ENCODE measurements around the gene PDZD2. TPM values are rescaled to one million over a fixed set of nuclear protein-coding genes. Genes with fewer than 3 reads are reported as not detected.

Gene PDZD2
- total RNA-seq, 2 donors from 2014 or later = 6.6 to 14.6 TPM

DNA sequence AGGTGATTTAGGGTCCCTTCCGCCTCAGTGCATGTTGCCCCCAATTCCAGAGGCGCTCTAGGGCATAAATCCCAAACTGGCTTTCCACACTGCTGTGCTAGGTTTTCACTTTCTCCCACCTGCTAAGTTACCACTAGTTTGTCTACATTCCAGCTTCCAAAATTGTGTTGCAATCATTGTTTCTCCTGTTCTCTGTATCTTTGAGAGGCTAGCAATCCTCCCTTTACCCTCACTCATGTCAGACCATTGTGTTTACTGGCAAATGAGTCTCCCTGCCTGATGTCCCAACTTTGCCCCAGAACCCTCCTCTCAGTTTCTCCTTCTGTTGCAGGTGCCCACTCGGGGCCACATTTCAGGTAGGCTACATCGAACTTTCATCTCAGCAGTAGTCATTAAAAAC, 221.3 kb downstream of the PDZD2 start:
- Mint-ChIP-seq H3K27ac (no peak overlapping the region), H3K27me3 (ENCODE audit: insufficient read depth) (peaks cover 8% of the 10 kb centered on the region), H3K9me3 (peaks cover 28% of the 10 kb centered on the region), H3K4me3 (no peak overlapping the region), H3K36me3 (ENCODE audit: low read depth) (peaks cover 35% of the 10 kb centered on the region), H3K4me1 (peaks cover 22% of the 10 kb centered on the region)
- Histone ChIP-seq H3K4me1 (ENCODE audit: control insufficient read depth, insufficient read depth, low read length) (no peaks in the 10 kb centered on the region), H3K27me3 (ENCODE audit: control insufficient read depth, insufficient read depth, low read length, poor library complexity, severe bottlenecking) (no peaks in the 10 kb centered on the region), H3K36me3 (ENCODE audit: control insufficient read depth, insufficient read depth, low read length) (peaks cover 4% of the 10 kb centered on the region), H3K4me3 (ENCODE audit: low read length) (peak overlapping the region; percentile 35), H3K27ac (ENCODE audit: low read depth, low read length) (no peak overlapping the region), H3K9me3 (ENCODE audit: control insufficient read depth, low read length) (peaks cover 28% of the 10 kb centered on the region), H3K9ac (ENCODE audit: extremely low read depth, low read length, poor library complexity, severe bottlenecking) (no peak overlapping the region)
- no peak for DNase-seq
- TF ChIP-seq, protein P1, sequence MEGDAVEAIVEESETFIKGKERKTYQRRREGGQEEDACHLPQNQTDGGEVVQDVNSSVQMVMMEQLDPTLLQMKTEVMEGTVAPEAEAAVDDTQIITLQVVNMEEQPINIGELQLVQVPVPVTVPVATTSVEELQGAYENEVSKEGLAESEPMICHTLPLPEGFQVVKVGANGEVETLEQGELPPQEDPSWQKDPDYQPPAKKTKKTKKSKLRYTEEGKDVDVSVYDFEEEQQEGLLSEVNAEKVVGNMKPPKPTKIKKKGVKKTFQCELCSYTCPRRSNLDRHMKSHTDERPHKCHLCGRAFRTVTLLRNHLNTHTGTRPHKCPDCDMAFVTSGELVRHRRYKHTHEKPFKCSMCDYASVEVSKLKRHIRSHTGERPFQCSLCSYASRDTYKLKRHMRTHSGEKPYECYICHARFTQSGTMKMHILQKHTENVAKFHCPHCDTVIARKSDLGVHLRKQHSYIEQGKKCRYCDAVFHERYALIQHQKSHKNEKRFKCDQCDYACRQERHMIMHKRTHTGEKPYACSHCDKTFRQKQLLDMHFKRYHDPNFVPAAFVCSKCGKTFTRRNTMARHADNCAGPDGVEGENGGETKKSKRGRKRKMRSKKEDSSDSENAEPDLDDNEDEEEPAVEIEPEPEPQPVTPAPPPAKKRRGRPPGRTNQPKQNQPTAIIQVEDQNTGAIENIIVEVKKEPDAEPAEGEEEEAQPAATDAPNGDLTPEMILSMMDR (conservative IDR thresholded peaks at IDR 0.05) = no peak
- 93 to 97% methylated on average over 3 to 4 of the region's 4 CpGs for WGBS, 2 experiments (ENCODE audit: insufficient coverage in 1 of 2, insufficient read length in 1 of 2)

DNA sequence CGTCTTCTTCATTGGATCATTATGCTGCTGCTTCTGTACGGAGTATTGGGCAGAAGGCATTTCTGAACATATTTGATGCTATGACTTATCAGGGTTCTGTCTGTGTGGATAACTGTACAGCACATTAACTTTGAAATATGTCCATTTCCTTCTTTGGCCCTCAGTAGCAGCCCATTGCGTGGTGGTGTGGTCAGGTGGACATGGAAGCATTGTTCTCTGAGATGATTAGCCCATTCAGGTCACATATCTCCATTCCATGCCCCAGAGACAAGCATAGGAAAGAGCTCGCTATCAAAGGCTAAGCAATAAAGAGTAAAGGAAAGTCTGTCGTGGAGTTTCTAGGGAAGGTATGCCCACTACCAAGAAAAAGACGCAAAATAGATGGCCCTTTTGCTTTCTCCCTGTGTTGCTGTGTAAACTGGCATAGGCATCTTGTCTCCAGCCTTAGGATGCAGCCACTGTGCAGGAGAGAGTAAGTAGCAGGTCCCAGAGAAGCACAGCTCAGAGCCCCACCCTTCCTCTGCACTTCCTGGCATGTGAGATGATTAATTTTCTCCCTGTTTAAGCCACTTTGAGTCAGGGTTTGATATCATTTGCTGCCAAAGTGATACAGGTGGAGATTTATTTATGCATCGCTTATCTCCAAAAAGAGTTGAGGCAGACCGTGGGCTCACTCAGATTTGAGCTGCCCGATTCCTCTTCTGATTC, 221.9 kb downstream of the PDZD2 start:
- Histone ChIP-seq H3K9me3 (ENCODE audit: control insufficient read depth, low read length) (peaks cover 28% of the 10 kb centered on the region), H3K4me1 (ENCODE audit: control insufficient read depth, insufficient read depth, low read length) (no peaks in the 10 kb centered on the region), H3K4me3 (ENCODE audit: low read length) (no peak overlapping the region), H3K27ac (ENCODE audit: low read depth, low read length) (no peak overlapping the region), H3K27me3 (ENCODE audit: control insufficient read depth, insufficient read depth, low read length, poor library complexity, severe bottlenecking) (no peaks in the 10 kb centered on the region), H3K36me3 (ENCODE audit: control insufficient read depth, insufficient read depth, low read length) (peaks cover 4% of the 10 kb centered on the region), H3K9ac (ENCODE audit: extremely low read depth, low read length, poor library complexity, severe bottlenecking) (no peak overlapping the region)
- Mint-ChIP-seq H3K27ac (no peak overlapping the region), H3K4me3 (no peak overlapping the region), H3K4me1 (peaks cover 17% of the 10 kb centered on the region), H3K27me3 (ENCODE audit: insufficient read depth) (peaks cover 8% of the 10 kb centered on the region), H3K9me3 (peaks cover 28% of the 10 kb centered on the region), H3K36me3 (ENCODE audit: low read depth) (peaks cover 35% of the 10 kb centered on the region)
- DNase-seq = peak; percentile 34
- TF ChIP-seq, protein P1 (conservative IDR thresholded peaks at IDR 0.05) = no peak
- WGBS, 2 experiments (ENCODE audit: insufficient coverage in 1 of 2, insufficient read length in 1 of 2) = 89 to 93% methylated on average over 5 to 9 of the region's 9 CpGs

DNA sequence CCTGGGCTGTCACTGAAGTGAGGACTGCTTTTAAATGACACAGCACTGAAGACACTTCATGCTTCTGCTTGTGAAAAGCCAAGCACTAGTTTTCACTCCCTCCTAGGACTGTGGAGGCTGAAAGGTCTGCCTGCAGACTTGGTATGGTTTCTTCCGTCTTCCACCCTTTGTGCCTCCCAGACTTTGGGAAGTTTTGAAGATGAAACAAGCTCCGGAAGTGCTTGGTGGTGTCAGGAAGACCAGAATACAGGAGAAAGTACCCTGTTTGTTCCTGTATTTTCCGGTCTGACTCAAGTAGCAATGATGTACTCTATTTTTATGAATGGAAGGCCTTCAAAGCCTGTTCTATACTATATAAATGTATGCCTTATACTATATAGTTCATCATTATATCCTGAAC, 222.7 kb downstream of the PDZD2 start:
- peaks cover 35% of the 10 kb centered on the region for H3K36me3 Mint-ChIP-seq (ENCODE audit: low read depth)
- no peak overlapping the region for H3K27ac Mint-ChIP-seq

More for the DNA sequence above, 222.7 kb downstream of the PDZD2 start:
- Mint-ChIP-seq H3K4me1 (peaks cover 10% of the 10 kb centered on the region), H3K9me3 (peaks cover 28% of the 10 kb centered on the region), H3K27me3 (ENCODE audit: insufficient read depth) (peaks cover 8% of the 10 kb centered on the region), H3K4me3 (no peak overlapping the region)
- no peaks in the 10 kb centered on the region for H3K27me3 ChIP-seq (ENCODE audit: control insufficient read depth, insufficient read depth, low read length, poor library complexity, severe bottlenecking)
- peak; percentile 17 for DNase-seq
- TF ChIP-seq, protein P1 (conservative IDR thresholded peaks at IDR 0.05) = no peak
- no peak overlapping the region for H3K27ac ChIP-seq (ENCODE audit: low read depth, low read length)
- peaks cover 4% of the 10 kb centered on the region for H3K36me3 ChIP-seq (ENCODE audit: control insufficient read depth, insufficient read depth, low read length)
- H3K9me3 ChIP-seq (ENCODE audit: control insufficient read depth, low read length) = peaks cover 28% of the 10 kb centered on the region
- 83 to 95% methylated on average over 1 to 3 of the region's 3 CpGs for WGBS, 2 experiments (ENCODE audit: insufficient coverage in 1 of 2, insufficient read length in 1 of 2)
- H3K4me1 ChIP-seq (ENCODE audit: control insufficient read depth, insufficient read depth, low read length) = no peaks in the 10 kb centered on the region
- no peak overlapping the region for H3K9ac ChIP-seq (ENCODE audit: extremely low read depth, low read length, poor library complexity, severe bottlenecking)
- H3K4me3 ChIP-seq (ENCODE audit: low read length) = no peak overlapping the region
